H9 (cell line): ENCODE results near the gene MRPL37. TPM values are rescaled to one million over a fixed set of nuclear protein-coding genes. Genes with fewer than 3 reads are reported as not detected.

ENCODE experiments used
- DNase-seq: peaks from one replicate; pipeline ENCODE4 v3.0.0-alpha.2; 2017
- H2AFZ ChIP-seq: one replicate; pipeline ENCODE4 v1.6.1; 2013; ENCODE audit warnings: mild to moderate bottlenecking, low read length, control low read depth, moderate library complexity
- H2AK5ac ChIP-seq: 2 replicates; pipeline ENCODE4 v1.6.1; 2013; ENCODE audit warnings: low read length, control low read depth, mixed read lengths; ENCODE audit not compliant: insufficient read length
- H2BK120ac ChIP-seq: one replicate; pipeline ENCODE4 v1.6.1; 2013; ENCODE audit warnings: low read depth, mild to moderate bottlenecking, low read length, control low read depth, inconsistent platforms; ENCODE audit not compliant: poor library complexity, severe bottlenecking
- H2BK12ac ChIP-seq: 2 replicates; pipeline ENCODE4 v1.6.1; 2013; ENCODE audit warnings: low read length, control low read depth, mixed read lengths, low read depth; ENCODE audit not compliant: insufficient read length
- H2BK15ac ChIP-seq: 2 replicates; pipeline ENCODE4 v1.6.1; 2013; ENCODE audit warnings: low read depth, low read length, control low read depth
- H2BK20ac ChIP-seq: one replicate; pipeline ENCODE4 v1.6.1; 2013; ENCODE audit warnings: low read depth, mild to moderate bottlenecking, low read length, control low read depth, inconsistent platforms; ENCODE audit not compliant: poor library complexity, severe bottlenecking
- H2BK5ac ChIP-seq: 2 replicates; pipeline ENCODE4 v1.6.1; 2013; ENCODE audit warnings: low read length, control low read depth, mixed read lengths; ENCODE audit not compliant: insufficient read length
- H3K14ac ChIP-seq: 2 replicates; pipeline ENCODE4 v1.6.1; 2013; ENCODE audit warnings: low read length, control low read depth; ENCODE audit not compliant: insufficient read depth
- H3K18ac ChIP-seq: 2 replicates; pipeline ENCODE4 v1.6.1; 2013; ENCODE audit warnings: low read depth, mild to moderate bottlenecking, mixed read lengths, low read length, control low read depth; ENCODE audit not compliant: insufficient read length
- H3K23ac ChIP-seq: 2 replicates; pipeline ENCODE4 v1.6.1; 2013; ENCODE audit warnings: low read length, control low read depth, mixed read lengths, low read depth; ENCODE audit not compliant: insufficient read length
- H3K23me2 ChIP-seq: 2 replicates; pipeline ENCODE4 v1.6.1; 2013; ENCODE audit warnings: low read depth, mild to moderate bottlenecking, mixed read lengths, low read length, control low read depth; ENCODE audit not compliant: insufficient read length, poor library complexity, severe bottlenecking
- H3K27ac ChIP-seq: 2 replicates; pipeline ENCODE4 v1.5.1; 2013; ENCODE audit warnings: low read length, control low read depth, mixed read lengths, low read depth; ENCODE audit not compliant: insufficient read length
- H3K27me3 ChIP-seq: 2 replicates; pipeline ENCODE4 v1.6.1; 2013; ENCODE audit warnings: low read length, control low read depth, inconsistent platforms; ENCODE audit not compliant: insufficient read depth
- H3K4ac ChIP-seq: 2 replicates; pipeline ENCODE4 v1.6.1; 2013; ENCODE audit warnings: low read depth, mild to moderate bottlenecking, control low read depth, inconsistent platforms, low read length, moderate library complexity
- H3K4me1 ChIP-seq: 2 replicates; pipeline ENCODE4 v1.6.1; 2013; ENCODE audit warnings: low read length, control low read depth, inconsistent platforms; ENCODE audit not compliant: insufficient read depth
- H3K4me2 ChIP-seq: 2 replicates; pipeline ENCODE4 v1.6.1; 2013; ENCODE audit warnings: low read length, control low read depth, mixed read lengths; ENCODE audit not compliant: insufficient read length, insufficient read depth
- H3K56ac ChIP-seq: 2 replicates; pipeline ENCODE4 v1.6.1; 2013; ENCODE audit warnings: low read depth, mild to moderate bottlenecking, mixed read lengths, low read length, control low read depth; ENCODE audit not compliant: insufficient read length
- H3K79me1 ChIP-seq: 2 replicates; pipeline ENCODE4 v1.6.1; 2013; ENCODE audit warnings: low read depth, mild to moderate bottlenecking, moderate library complexity, low read length, control low read depth, inconsistent platforms; ENCODE audit not compliant: insufficient read depth, poor library complexity, severe bottlenecking
- H3K79me2 ChIP-seq: 2 replicates; pipeline ENCODE4 v1.6.1; 2013; ENCODE audit warnings: low read length, control low read depth, inconsistent platforms; ENCODE audit not compliant: insufficient read depth
- H3K9ac ChIP-seq: 2 replicates; pipeline ENCODE4 v1.6.1; 2013; ENCODE audit warnings: low read length, control low read depth, mixed read lengths; ENCODE audit not compliant: insufficient read length; ENCODE audit errors: extremely low read depth
- H3K9me3 ChIP-seq: one replicate; pipeline ENCODE4 v1.6.1; 2013; ENCODE audit warnings: low read depth, low read length, inconsistent platforms; ENCODE audit not compliant: control insufficient read depth
- H3T11ph ChIP-seq: one replicate; pipeline ENCODE4 v1.6.1; 2013; ENCODE audit warnings: mild to moderate bottlenecking, low read length, control low read depth, inconsistent platforms
- H4K20me1 ChIP-seq: one replicate; pipeline ENCODE4 v1.6.1; 2013; ENCODE audit not compliant: control insufficient read depth, insufficient read length, insufficient read depth
- H4K5ac ChIP-seq: 2 replicates; pipeline ENCODE4 v1.6.1; 2013; ENCODE audit warnings: low read depth, mild to moderate bottlenecking, mixed read lengths, low read length, control low read depth; ENCODE audit not compliant: insufficient read length
- H4K8ac ChIP-seq: replicated peaks from 2 replicates; pipeline ENCODE4 v1.6.1; 2013; ENCODE audit warnings: low read length, control low read depth, mixed read lengths, low read depth; ENCODE audit not compliant: insufficient read length
- H4K91ac ChIP-seq: 2 replicates; pipeline ENCODE4 v1.6.1; 2013; ENCODE audit warnings: low read depth, mild to moderate bottlenecking, moderate library complexity, mixed read lengths, low read length, control low read depth; ENCODE audit not compliant: insufficient read length
- H3K27ac Mint-ChIP-seq, 3 experiments: 2 replicates in 2 of 3; 3 replicates in 1 of 3; pipeline ENCODE4 v1.8.0; 2020 to 2021; ENCODE audit warnings: mixed read lengths in 3 of 3, mild to moderate bottlenecking in 1 of 3, moderate library complexity in 1 of 3
- H3K27me3 Mint-ChIP-seq: 2 replicates; pipeline ENCODE4 v1.8.0; 2021; ENCODE audit warnings: low read depth, mild to moderate bottlenecking, moderate library complexity, mixed read lengths
- H3K36me3 Mint-ChIP-seq, 3 experiments: 2 replicates in 2 of 3; 3 replicates in 1 of 3; pipeline ENCODE4 v1.8.0; 2020 to 2021; ENCODE audit warnings: low read depth in 3 of 3, mixed read lengths in 3 of 3; ENCODE audit not compliant: insufficient read depth in 1 of 3
- H3K4me1 Mint-ChIP-seq, 2 experiments: 2 replicates each; pipeline ENCODE4 v1.8.0; 2020; ENCODE audit warnings: mixed read lengths in 2 of 2
- H3K4me3 Mint-ChIP-seq, 2 experiments: 2 replicates in 1 of 2; 3 replicates in 1 of 2; pipeline ENCODE4 v1.8.0; 2020 to 2021; ENCODE audit warnings: mild to moderate bottlenecking in 2 of 2, mixed read lengths in 2 of 2, moderate library complexity in 1 of 2
- H3K9me3 Mint-ChIP-seq, 2 experiments: 2 replicates in 1 of 2; 3 replicates in 1 of 2; pipeline ENCODE4 v1.8.0; 2020; ENCODE audit warnings: mild to moderate bottlenecking in 2 of 2, mixed read lengths in 2 of 2, moderate library complexity in 1 of 2
- CTCF ChIP-seq: fragments of 200-600 bp; sonication (generic); conservative IDR thresholded peaks from 3 replicates; pipeline ENCODE4 v1.8.0; 2021; ENCODE audit warnings: antibody characterized with exemption, mild to moderate bottlenecking
- WGBS: extraction: QIAGEN DNeasy Blood & Tissue Kit; methylation state at CpG from one replicate; pipeline ENCODE4 v1.1.7; 2013; ENCODE audit warnings: missing lambda C conversion rate, low lambda C conversion rate, mixed read lengths; ENCODE audit not compliant: insufficient read length; ENCODE audit errors: extremely low coverage; 5-methylcytosine and 5-hydroxymethylcytosine counted together
- total RNA-seq: library from RNA; stranded (reverse); gene quantifications from 2 replicates; pipeline ENCODE4 v1.2.1, GENCODE V29; 2021

MRPL37 gene
- total RNA-seq, 1 experiment from 2014 or later, result 123 TPM

GRCh38 chr1:54172614-54173599 is 27.1 kb upstream of the MRPL37 start:
- no peak overlapping the region for H3K4ac ChIP-seq
- no peak overlapping the region for H2BK5ac ChIP-seq
- no peak overlapping the region for H2AFZ ChIP-seq
- H3K9ac ChIP-seq, result no peak overlapping the region
- H3K79me1 ChIP-seq, result no peaks in the 10 kb centered on the region
- no peaks in the 10 kb centered on the region for H3K79me2 ChIP-seq
- no peak overlapping the region for H4K8ac ChIP-seq
- no peaks in the 10 kb centered on the region for H3K23me2 ChIP-seq
- H2AK5ac ChIP-seq, result no peak overlapping the region
- no peaks in the 10 kb centered on the region for H3K27me3 ChIP-seq
- no peak overlapping the region for H3K18ac ChIP-seq
- no peak overlapping the region for H3K56ac ChIP-seq
- no peak overlapping the region for H4K91ac ChIP-seq
- no peak overlapping the region for H3K4me2 ChIP-seq
- H3K4me3 Mint-ChIP-seq, result no peak overlapping the region; a peak in 1 of 5 replicates
- TF ChIP-seq CTCF, result no peak
- H3K36me3 Mint-ChIP-seq, result no peaks in the 10 kb centered on the region; a peak in 1 of 7 replicates
- no peak overlapping the region for H2BK15ac ChIP-seq
- H3T11ph ChIP-seq, result no peak overlapping the region
- no peak overlapping the region for H3K27ac ChIP-seq
- no peak overlapping the region for H3K23ac ChIP-seq
- no peak for DNase-seq
- H3K27me3 Mint-ChIP-seq, result peaks cover 2% of the 10 kb centered on the region; the same call in 1 of the 2 replicates
- H3K27ac Mint-ChIP-seq, result peak overlapping the region; percentile 46 to 81 (median 78); a peak in 4 of 7 replicates
- no peaks in the 10 kb centered on the region for H4K20me1 ChIP-seq
- H2BK20ac ChIP-seq, result no peak overlapping the region
- peaks cover 4 to 9% of the 10 kb centered on the region in 2 experiments for H3K4me1 Mint-ChIP-seq
- H2BK120ac ChIP-seq, result no peak overlapping the region
- no peak overlapping the region for H2BK12ac ChIP-seq
- no CpG with 5 or more reads among the region's 10 CpGs for whole genome bisulfite sequencing
- H3K14ac ChIP-seq, result no peak overlapping the region
- no peaks in the 10 kb centered on the region for H3K9me3 Mint-ChIP-seq
- H3K9me3 ChIP-seq, result no peaks in the 10 kb centered on the region
- no peak overlapping the region for H4K5ac ChIP-seq
- H3K4me1 ChIP-seq, result no peaks in the 10 kb centered on the region
